Measurements from ENCODE around the gene MRO.

DNA sequence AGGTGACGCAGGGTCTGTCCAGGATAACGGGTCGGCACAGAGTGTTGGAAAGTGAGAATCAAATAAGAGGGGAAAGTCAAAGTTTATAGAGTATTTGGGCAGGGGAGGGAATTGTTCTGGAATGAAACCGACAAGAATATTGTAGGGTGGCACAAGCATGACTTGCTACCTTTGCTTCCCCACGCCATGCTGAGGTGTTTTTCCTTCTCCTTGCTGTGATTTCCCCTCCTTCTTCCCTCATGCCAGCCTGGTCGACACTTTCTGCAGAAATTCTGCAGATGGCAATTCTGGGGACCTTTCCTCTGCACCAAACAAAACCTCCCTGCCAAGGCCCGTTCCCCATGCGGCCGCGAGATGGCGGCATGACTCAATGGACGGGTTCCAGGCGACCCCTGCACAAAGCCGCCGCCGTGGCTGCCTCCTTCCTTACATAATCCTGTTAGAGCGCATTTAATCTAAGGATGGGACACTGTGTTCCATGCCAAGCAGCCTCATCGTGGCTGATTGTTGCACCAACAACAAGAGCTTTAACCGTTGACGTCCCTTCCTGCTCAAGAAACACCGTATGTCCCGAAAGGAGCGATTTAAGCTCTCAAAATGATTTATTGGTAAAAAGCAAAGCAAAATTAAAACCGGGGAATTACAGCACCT is at the start of gene MRO:
- TF ChIP-seq CTCF (conservative IDR thresholded peaks at IDR 0.05; ENCODE audit: low read depth, low read length) (peak; percentile 94), SMC3 (IDR thresholded peaks at IDR 0.05; ENCODE audit: low read depth, low read length) (peak; percentile 90), POLR2A (IDR thresholded peaks at IDR 0.05; ENCODE audit: low read depth, low read length) (0 out of 2 replicates have a peak, but pooled peaks have one; percentile 38), MXI1 (IDR thresholded peaks at IDR 0.05; ENCODE audit: borderline replicate concordance, low read depth, low read length) (no peak), BHLHE40 (IDR thresholded peaks at IDR 0.05; ENCODE audit: low read depth, low read length) (no peak), RAD21 (IDR thresholded peaks at IDR 0.05; ENCODE audit: low read length) (peak; percentile 96), RFX5 (IDR thresholded peaks at IDR 0.05; ENCODE audit: low read depth, low read length) (no peak), CEBPB (IDR thresholded peaks at IDR 0.05; ENCODE audit: low read depth, low read length) (peak; percentile 7; the same call in 1 of the 2 replicates), CHD1 (IDR thresholded peaks at IDR 0.05; ENCODE audit: low read depth, low read length) (no peak)
- TF ChIP-seq, protein P1, sequence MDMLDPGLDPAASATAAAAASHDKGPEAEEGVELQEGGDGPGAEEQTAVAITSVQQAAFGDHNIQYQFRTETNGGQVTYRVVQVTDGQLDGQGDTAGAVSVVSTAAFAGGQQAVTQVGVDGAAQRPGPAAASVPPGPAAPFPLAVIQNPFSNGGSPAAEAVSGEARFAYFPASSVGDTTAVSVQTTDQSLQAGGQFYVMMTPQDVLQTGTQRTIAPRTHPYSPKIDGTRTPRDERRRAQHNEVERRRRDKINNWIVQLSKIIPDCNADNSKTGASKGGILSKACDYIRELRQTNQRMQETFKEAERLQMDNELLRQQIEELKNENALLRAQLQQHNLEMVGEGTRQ (IDR thresholded peaks at IDR 0.05; ENCODE audit: low read depth, low read length), result no peak
- TF ChIP-seq, protein P2, sequence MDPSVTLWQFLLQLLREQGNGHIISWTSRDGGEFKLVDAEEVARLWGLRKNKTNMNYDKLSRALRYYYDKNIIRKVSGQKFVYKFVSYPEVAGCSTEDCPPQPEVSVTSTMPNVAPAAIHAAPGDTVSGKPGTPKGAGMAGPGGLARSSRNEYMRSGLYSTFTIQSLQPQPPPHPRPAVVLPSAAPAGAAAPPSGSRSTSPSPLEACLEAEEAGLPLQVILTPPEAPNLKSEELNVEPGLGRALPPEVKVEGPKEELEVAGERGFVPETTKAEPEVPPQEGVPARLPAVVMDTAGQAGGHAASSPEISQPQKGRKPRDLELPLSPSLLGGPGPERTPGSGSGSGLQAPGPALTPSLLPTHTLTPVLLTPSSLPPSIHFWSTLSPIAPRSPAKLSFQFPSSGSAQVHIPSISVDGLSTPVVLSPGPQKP (IDR thresholded peaks at IDR 0.05; ENCODE audit: borderline replicate concordance, low read depth, low read length), result no peak
